Prostate gland (tissue), 2 donors: ENCODE data around the gene VDAC1. TPM values are rescaled to one million over a fixed set of nuclear protein-coding genes. Genes with fewer than 3 reads are reported as not detected.

Experiments
- DNase-seq: peaks from one replicate; pipeline ENCODE4 v3.0.0-alpha.2; 2019; ENCODE audit warnings: low spot score
- H3K27ac ChIP-seq, 2 donors: fragments of 200-600 bp; sonication (generic); 2 replicates each; pipeline ENCODE4 v1.5.1; 2017 to 2019
- H3K27me3 ChIP-seq: fragments of 200-600 bp; sonication (generic); replicated peaks from 2 replicates; pipeline ENCODE4 v1.5.1; 2019; ENCODE audit not compliant: insufficient read depth
- H3K36me3 ChIP-seq, 2 donors: fragments of 200-600 bp; sonication (generic); 1 replicate in 1 of 2; 2 replicates in 1 of 2; pipeline versions ENCODE4 v1.5.1 to v1.8.1; 2017 to 2019
- H3K4me1 ChIP-seq: fragments of 200-600 bp; sonication (generic); replicated peaks from 2 replicates; pipeline ENCODE4 v1.5.1; 2019
- H3K4me3 ChIP-seq, 2 donors: fragments of 200-600 bp; sonication (generic); 2 replicates each; pipeline ENCODE4 v1.5.1; 2017 to 2019
- H3K9me3 ChIP-seq: fragments of 200-600 bp; sonication (generic); 2 replicates; pipeline ENCODE4 v1.5.1; 2017
- CTCF ChIP-seq, 4 experiments: fragments of 200-600 bp in 2 of 4; fragments of 450-650 bp in 2 of 4; sonication (generic) in 2 of 4; IDR thresholded peaks; 1 replicate in 3 of 4; 2 replicates in 1 of 4; pipeline ENCODE4 v1.5.1; 2016 to 2019; ENCODE audit warnings: antibody characterized with exemption in 4 of 4, mild to moderate bottlenecking in 2 of 4, moderate library complexity in 2 of 4
- POLR2A ChIP-seq: fragments of 450-650 bp; IDR thresholded peaks from one replicate; pipeline ENCODE4 v1.6.1; 2016; ENCODE audit warnings: antibody characterized with exemption, mild to moderate bottlenecking
- POLR2AphosphoS5 ChIP-seq: sonication (generic); formaldehyde crosslinking; IDR thresholded peaks from one replicate; pipeline ENCODE4 v1.6.1; 2017; ENCODE audit warnings: antibody characterized with exemption
- WGBS: methylation state at CpG from one replicate; pipeline ENCODE4 v1.1.5; 2018; 5-methylcytosine and 5-hydroxymethylcytosine counted together
- intact Hi-C: fragments of 100-400 bp; cut with DNase I; formaldehyde crosslinking; loops from one replicate; pipeline ENCODE4 v1.14.2; 2022
- total RNA-seq, 2 donors: library from RNA; depleted of rRNA; stranded (reverse); fragments of >200 nt; gene quantifications; one replicate each; pipeline ENCODE4 v1.1.0, GENCODE V29; 2016

The VDAC1 gene
- total RNA-seq, 2 donors from 2014 or later = 142 to 143 TPM

GRCh38 chr5:133966090-133966489 lies 38.7 kb downstream of the VDAC1 start:
- Histone ChIP-seq H3K9me3 (no peaks in the 10 kb centered on the region), H3K27ac (no peak overlapping the region), H3K4me1 (peaks cover 4% of the 10 kb centered on the region), H3K4me3 (no peak overlapping the region), H3K36me3 (no peaks in the 10 kb centered on the region), H3K27me3 (no peaks in the 10 kb centered on the region)
- intact Hi-C loops = no loop called here
- TF ChIP-seq POLR2AphosphoS5 = no peak
- TF ChIP-seq CTCF (IDR thresholded peaks at IDR 0.05) = no peak
- TF ChIP-seq POLR2A = no peak
- DNase-seq = no peak
- 95% methylated on average over 10 of the region's 10 CpGs for WGBS

- no peaks in the 10 kb centered on the region for H3K9me3 ChIP-seq
- H3K4me1 ChIP-seq = peaks cover 4% of the 10 kb centered on the region
- no peaks in the 10 kb centered on the region for H3K27me3 ChIP-seq
- intact Hi-C loops = no loop called here
- H3K4me3 ChIP-seq = no peak overlapping the region
- DNase-seq = no peak
- WGBS = 95% methylated on average over 2 of the region's 2 CpGs
- no peak overlapping the region for H3K27ac ChIP-seq
- no peak for TF ChIP-seq POLR2AphosphoS5
- no peaks in the 10 kb centered on the region for H3K36me3 ChIP-seq
Measured at GRCh38 chr5:133963493-133964128, 41.2 kb downstream of the VDAC1 start.

- Histone ChIP-seq H3K36me3 (no peaks in the 10 kb centered on the region), H3K27me3 (no peaks in the 10 kb centered on the region), H3K27ac (no peak overlapping the region), H3K9me3 (no peaks in the 10 kb centered on the region), H3K4me1 (peaks cover 4% of the 10 kb centered on the region), H3K4me3 (no peak overlapping the region)
- WGBS = 54% methylated on average over 2 of the region's 2 CpGs
- no peak for DNase-seq
- TF ChIP-seq POLR2A = no peak
- TF ChIP-seq POLR2AphosphoS5 = no peak
- no peak for TF ChIP-seq CTCF (IDR thresholded peaks at IDR 0.05)
- intact Hi-C loops = no loop called here
Measured at GRCh38 chr5:133962801-133963476, 41.8 kb downstream of the VDAC1 start.

GRCh38 chr5:133962131-133962530 lies 42.6 kb downstream of the VDAC1 start:
- TF ChIP-seq CTCF (IDR thresholded peaks at IDR 0.05) = no peak
- TF ChIP-seq POLR2AphosphoS5 = no peak
- no peak for TF ChIP-seq POLR2A
- intact Hi-C loops = no loop called here
- WGBS = 90% methylated on average over 2 of the region's 2 CpGs

GRCh38 chr5:133959643-133960042 lies 45.1 kb downstream of the VDAC1 start:
- H3K27ac ChIP-seq = no peak overlapping the region

More at GRCh38 chr5:133962131-133962530, 42.6 kb downstream of the VDAC1 start:
- Histone ChIP-seq H3K27ac (no peak overlapping the region), H3K4me1 (peaks cover under 1% of the 10 kb centered on the region), H3K36me3 (no peaks in the 10 kb centered on the region), H3K27me3 (no peaks in the 10 kb centered on the region), H3K4me3 (no peak overlapping the region), H3K9me3 (no peaks in the 10 kb centered on the region)
- no peak for DNase-seq

More at GRCh38 chr5:133959643-133960042, 45.1 kb downstream of the VDAC1 start:
- H3K27me3 ChIP-seq = no peaks in the 10 kb centered on the region
- H3K4me3 ChIP-seq = no peak overlapping the region
- H3K36me3 ChIP-seq = no peaks in the 10 kb centered on the region
- intact Hi-C loops = no loop called here
- WGBS = 82% methylated on average over 11 of the region's 11 CpGs
- no peaks in the 10 kb centered on the region for H3K9me3 ChIP-seq
- H3K4me1 ChIP-seq = no peaks in the 10 kb centered on the region
- no peak for TF ChIP-seq POLR2AphosphoS5
- no peak for TF ChIP-seq CTCF (IDR thresholded peaks at IDR 0.05)
- TF ChIP-seq POLR2A = no peak
- no peak for DNase-seq
